Nephron progenitor cell (in vitro differentiated cells): Measurements from ENCODE around the gene NR0B2.

Source experiments
- DNase-seq: peaks from one replicate; pipeline ENCODE4 v3.0.0; 2021
- H3K27ac Mint-ChIP-seq: 2 replicates; pipeline ENCODE4 v1.8.0; 2021; ENCODE audit warnings: mild to moderate bottlenecking, moderate library complexity, mixed read lengths
- H3K27me3 Mint-ChIP-seq: 2 replicates; pipeline ENCODE4 v1.8.0; 2021; ENCODE audit warnings: mild to moderate bottlenecking, low read depth, mixed read lengths; ENCODE audit not compliant: poor library complexity
- H3K36me3 Mint-ChIP-seq: 2 replicates; pipeline ENCODE4 v1.8.0; 2021; ENCODE audit warnings: low read depth, mixed read lengths
- H3K4me1 Mint-ChIP-seq: 2 replicates; pipeline ENCODE4 v1.8.0; 2021; ENCODE audit warnings: mixed read lengths
- H3K4me3 Mint-ChIP-seq: 2 replicates; pipeline ENCODE4 v1.8.0; 2021; ENCODE audit warnings: mild to moderate bottlenecking, moderate library complexity, mixed read lengths
- H3K9me3 Mint-ChIP-seq: 2 replicates; pipeline ENCODE4 v1.8.0; 2021; ENCODE audit warnings: mild to moderate bottlenecking, moderate library complexity, mixed read lengths
- TF ChIP-seq, protein P1 (sequence below): fragments of 200-600 bp; sonication (generic); IDR thresholded peaks from 2 replicates; pipeline ENCODE4 v1.5.0; 2021; ENCODE audit warnings: antibody characterized with exemption

The NR0B2 gene

DNA sequence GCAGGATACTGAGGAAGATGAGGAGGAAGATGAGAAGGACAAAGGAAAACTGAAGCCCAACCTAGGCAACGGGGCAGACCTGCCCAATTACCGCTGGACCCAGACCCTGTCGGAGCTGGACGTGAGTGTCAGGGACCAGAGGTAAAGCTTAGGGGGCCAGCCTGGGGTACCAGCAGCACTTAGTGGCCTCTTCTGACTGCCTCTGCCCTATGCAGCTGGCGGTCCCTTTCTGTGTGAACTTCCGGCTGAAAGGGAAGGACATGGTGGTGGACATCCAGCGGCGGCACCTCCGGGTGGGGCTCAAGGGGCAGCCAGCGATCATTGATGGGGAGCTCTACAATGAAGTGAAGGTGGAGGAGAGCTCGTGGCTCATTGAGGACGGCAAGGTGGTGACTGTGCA is 28.9 kb upstream of the NR0B2 start:
- no peaks in the 10 kb centered on the region for H3K9me3 Mint-ChIP-seq
- peaks cover 3% of the 10 kb centered on the region for H3K27me3 Mint-ChIP-seq
- H3K4me1 Mint-ChIP-seq, result peaks cover 35% of the 10 kb centered on the region
- DNase-seq, result no peak
- H3K4me3 Mint-ChIP-seq, result no peak overlapping the region
- TF ChIP-seq, protein P1, sequence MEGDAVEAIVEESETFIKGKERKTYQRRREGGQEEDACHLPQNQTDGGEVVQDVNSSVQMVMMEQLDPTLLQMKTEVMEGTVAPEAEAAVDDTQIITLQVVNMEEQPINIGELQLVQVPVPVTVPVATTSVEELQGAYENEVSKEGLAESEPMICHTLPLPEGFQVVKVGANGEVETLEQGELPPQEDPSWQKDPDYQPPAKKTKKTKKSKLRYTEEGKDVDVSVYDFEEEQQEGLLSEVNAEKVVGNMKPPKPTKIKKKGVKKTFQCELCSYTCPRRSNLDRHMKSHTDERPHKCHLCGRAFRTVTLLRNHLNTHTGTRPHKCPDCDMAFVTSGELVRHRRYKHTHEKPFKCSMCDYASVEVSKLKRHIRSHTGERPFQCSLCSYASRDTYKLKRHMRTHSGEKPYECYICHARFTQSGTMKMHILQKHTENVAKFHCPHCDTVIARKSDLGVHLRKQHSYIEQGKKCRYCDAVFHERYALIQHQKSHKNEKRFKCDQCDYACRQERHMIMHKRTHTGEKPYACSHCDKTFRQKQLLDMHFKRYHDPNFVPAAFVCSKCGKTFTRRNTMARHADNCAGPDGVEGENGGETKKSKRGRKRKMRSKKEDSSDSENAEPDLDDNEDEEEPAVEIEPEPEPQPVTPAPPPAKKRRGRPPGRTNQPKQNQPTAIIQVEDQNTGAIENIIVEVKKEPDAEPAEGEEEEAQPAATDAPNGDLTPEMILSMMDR, result no peak
- H3K36me3 Mint-ChIP-seq, result peaks cover 63% of the 10 kb centered on the region
- H3K27ac Mint-ChIP-seq, result peak overlapping the region; percentile 89

DNA sequence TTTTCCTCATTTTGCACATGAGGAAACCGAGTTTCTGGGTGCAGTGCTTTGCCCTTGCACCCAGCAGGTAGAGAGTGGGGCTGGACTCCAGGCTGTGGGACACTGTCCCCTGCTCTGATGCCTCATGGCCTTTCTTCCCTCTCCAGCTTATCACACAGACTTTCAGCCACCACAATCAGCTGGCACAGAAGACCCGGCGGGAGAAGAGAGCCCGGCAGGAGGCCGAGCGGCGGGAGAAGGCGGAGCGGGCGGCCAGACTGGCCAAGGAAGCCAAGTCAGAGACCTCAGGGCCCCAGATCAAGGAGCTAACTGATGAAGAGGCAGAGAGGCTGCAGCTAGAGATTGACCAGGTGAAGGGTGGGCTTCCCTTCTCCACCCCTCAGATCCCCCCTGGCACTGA is 27.5 kb upstream of the NR0B2 start:
- Mint-ChIP-seq H3K27me3 (peaks cover 3% of the 10 kb centered on the region), H3K27ac (no peak overlapping the region), H3K4me1 (peaks cover 26% of the 10 kb centered on the region), H3K36me3 (peaks cover 61% of the 10 kb centered on the region), H3K4me3 (no peak overlapping the region), H3K9me3 (no peaks in the 10 kb centered on the region)
- TF ChIP-seq, protein P1, result no peak
- DNase-seq, result no peak

DNA sequence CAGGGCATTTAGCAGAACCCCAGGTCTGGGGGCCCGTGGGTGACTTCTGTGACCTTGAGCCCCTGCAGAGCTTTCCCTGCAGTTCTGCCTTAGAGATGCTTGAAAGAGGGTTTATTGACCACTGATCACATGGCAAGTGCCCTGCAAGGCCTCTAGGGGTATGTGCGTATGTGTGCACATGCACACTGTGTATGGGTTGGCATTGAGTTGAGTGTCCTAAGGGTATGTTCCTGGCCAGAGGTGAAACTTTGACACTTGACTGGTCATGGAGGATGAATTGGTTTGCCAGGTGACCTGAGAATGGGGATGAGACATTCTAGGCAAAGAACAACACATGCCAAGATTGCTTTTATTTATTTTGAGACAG is 24.9 kb upstream of the NR0B2 start:
- peaks cover 10% of the 10 kb centered on the region for H3K4me1 Mint-ChIP-seq
- peak overlapping the region; percentile 55 for H3K27ac Mint-ChIP-seq
- H3K36me3 Mint-ChIP-seq, result peaks cover 53% of the 10 kb centered on the region
- no peak for DNase-seq
- no peak overlapping the region for H3K4me3 Mint-ChIP-seq
- no peaks in the 10 kb centered on the region for H3K9me3 Mint-ChIP-seq
- TF ChIP-seq, protein P1, result no peak
- H3K27me3 Mint-ChIP-seq, result peaks cover 3% of the 10 kb centered on the region

DNA sequence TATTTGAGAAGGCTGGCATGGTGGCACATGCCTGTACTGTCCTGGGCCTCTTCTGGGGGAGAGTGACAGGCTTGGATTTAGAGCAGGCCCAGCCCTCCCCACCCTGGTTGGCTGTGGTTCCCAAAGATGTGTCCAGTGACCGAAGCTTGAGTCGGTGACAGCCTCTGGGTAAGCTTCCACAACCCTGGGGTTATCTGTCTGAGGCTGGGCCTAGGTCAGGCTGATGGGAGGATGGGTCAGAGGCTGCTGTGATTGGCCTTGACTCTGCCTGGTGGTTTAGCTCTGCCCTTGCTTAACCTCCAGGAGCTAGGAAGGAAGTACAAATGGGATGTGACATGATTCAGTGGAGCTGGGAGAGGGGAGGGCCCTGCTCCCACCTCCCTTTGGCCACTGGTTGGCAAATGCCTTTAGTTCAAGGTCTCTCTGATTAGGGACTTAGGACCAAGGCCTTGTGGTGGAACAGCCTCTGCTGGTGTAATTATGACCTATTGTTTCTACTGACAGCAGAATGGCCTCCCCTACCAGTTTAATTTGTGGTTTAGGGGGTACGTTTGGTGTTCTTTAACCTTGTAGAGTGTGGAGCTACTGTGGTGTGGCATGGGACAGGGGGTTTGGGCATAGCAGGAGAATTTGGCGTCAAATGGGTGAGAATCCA is 24.4 kb upstream of the NR0B2 start:
- TF ChIP-seq, protein P1, result no peak
- Mint-ChIP-seq H3K4me1 (peaks cover 10% of the 10 kb centered on the region), H3K4me3 (no peak overlapping the region), H3K27me3 (peaks cover 3% of the 10 kb centered on the region), H3K36me3 (peaks cover 53% of the 10 kb centered on the region), H3K9me3 (no peaks in the 10 kb centered on the region), H3K27ac (peak overlapping the region; percentile 55)
- no peak for DNase-seq

DNA sequence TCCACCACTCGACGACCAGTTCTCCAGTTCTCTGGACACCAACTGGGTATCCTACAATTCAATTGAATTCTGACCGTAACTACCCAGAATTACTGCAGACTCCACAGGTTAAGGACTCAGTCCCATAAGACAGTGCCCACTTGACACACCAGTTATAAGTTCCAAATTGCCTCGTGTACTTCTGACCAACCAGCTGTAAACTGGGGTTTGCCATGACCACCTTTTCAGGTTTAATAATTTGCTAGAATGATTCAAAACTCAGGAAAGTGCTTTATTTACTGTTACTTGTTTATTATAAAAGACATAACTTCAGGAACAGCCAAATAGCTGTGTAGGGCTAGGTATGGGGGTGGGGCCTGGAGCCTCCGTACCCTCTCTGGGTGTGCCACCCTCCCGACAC is 23.0 kb upstream of the NR0B2 start:
- no peaks in the 10 kb centered on the region for H3K9me3 Mint-ChIP-seq
- DNase-seq, result no peak
- peaks cover under 1% of the 10 kb centered on the region for H3K27me3 Mint-ChIP-seq
- H3K4me3 Mint-ChIP-seq, result no peak overlapping the region
- TF ChIP-seq, protein P1, result no peak
- peaks cover 53% of the 10 kb centered on the region for H3K36me3 Mint-ChIP-seq
- H3K27ac Mint-ChIP-seq, result no peak overlapping the region
- peaks cover 10% of the 10 kb centered on the region for H3K4me1 Mint-ChIP-seq

DNA sequence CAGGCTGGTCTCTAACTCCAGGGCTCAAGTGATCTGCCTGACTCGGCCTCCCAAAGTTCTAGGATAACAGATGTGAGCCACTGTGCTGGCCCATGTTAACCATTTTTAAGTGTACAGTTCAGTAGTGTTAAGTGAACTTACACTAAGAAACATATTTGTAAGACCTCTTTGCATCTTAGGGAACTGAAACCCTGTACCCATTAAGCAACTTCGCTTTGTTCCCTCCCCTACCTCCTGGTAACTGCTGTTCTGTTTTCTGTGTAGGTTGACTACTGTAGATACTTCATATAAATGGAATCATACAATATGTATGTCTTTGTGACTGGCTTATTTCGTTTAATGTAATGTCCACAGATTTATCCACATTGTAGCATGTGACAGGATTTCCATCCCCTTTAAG is 18.8 kb upstream of the NR0B2 start:
- Mint-ChIP-seq H3K4me3 (no peak overlapping the region), H3K27ac (no peak overlapping the region)

More for the DNA sequence above, 18.8 kb upstream of the NR0B2 start:
- no peaks in the 10 kb centered on the region for H3K9me3 Mint-ChIP-seq
- TF ChIP-seq, protein P1, result no peak
- H3K4me1 Mint-ChIP-seq, result no peaks in the 10 kb centered on the region
- DNase-seq, result no peak
- no peaks in the 10 kb centered on the region for H3K27me3 Mint-ChIP-seq
- peaks cover 70% of the 10 kb centered on the region for H3K36me3 Mint-ChIP-seq
